ENCODE results near the gene NIPAL4.
"Not testable (repeated sequence)": the region's sequence is repeated elsewhere in the genome, so short reads cannot be mapped to it uniquely, and the experiment has no call there.

The NIPAL4 gene

DNA sequence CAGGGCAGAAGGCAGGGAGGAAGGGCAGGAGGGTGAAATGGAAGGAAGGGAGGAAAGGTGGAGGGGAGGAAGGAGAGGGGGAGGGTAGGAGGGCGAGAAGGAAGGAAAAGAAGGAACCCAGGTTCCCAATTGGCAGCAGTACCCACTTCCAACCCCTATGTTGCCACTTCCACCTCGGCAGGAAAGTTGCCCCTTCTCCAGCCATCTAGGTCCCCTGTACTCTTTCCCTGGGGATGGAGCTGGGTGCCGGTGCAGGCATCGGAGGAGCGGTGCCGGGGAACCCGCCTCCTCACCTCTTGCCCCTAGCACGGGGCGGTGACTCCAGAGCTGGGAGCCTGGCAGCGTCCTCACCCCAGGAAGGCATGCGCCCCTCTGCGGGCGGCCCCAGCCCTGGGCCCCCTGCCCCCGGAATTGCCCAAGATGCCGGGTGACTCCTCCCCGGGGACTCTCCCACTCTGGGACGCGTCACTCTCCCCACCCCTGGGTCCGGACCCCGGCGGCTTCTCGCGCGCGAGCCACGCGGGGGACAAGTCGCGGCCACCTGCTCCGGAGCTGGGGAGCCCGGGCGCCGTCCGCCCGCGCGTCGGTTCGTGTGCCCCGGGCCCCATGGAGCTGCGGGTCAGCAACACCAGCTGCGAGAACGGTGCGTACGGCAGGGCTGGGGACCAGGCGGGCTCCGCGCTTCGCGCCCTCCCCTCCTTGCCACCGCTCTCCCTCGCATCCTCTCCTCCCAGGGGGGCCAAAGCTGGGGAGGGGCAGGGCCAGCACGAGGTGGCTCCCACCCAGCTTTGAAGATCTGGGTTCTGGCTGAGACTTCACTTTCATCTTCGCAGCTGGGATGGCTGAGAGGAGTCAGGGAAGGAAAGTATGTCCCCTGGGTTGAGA is at the start of gene NIPAL4:
Gene NIPAL4 (plus strand): TSS at position 499 of the 885 bp plus-strand sequence. CDS start 108 bp downstream, at position 607.
- DNase-seq (ENCODE audit: low read depth): no peak

DNA sequence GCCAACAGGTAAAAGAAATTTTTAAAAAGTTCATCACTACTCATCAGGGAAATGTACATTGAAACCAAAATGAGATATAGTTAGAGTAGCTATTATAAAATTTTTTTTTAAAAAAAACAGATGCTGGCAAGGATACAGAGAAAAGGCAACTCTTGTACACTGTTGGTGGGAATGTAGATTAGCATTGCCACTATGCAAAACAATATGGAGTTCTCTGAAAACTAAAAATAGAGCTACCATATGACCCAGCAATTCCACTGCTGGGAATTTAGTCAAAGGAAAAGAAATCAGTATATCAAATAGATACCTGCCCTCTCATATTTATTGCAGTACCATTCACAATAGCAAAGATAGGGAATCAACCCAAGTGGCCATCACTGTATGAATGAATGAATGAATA is 44.2 kb upstream of the NIPAL4 start:
- no peak for DNase-seq (ENCODE audit: low read depth)

DNA sequence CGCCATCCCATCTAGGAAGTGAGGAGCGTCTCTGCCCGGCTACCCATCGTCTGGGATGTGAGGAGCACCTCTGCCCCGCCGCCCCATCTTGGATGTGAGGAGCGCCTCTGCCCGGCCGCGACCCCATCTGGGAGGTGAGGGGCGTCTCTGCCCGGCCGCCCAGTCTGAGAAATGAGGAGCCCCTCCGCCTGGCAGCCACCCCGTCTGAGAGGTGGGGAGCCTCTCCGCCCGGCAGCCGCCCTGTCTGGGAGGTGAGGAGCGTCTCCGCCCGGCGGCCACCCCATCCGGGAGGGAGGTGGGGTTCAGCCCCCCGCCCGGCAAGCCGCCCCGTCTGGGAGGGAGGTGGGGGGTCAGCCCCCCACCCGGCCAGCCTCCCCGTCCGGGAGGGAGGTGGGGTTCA is 40.5 kb upstream of the NIPAL4 start:
- DNase-seq (ENCODE audit: low read depth): not testable (repeated sequence)

- DNase-seq (ENCODE audit: low read depth): not testable (repeated sequence)
Measured at GRCh38 chr5:157429920-157430319, 30.1 kb upstream of the NIPAL4 start.

GRCh38 chr5:157431544-157432200 is 28.3 kb upstream of the NIPAL4 start:
- DNase-seq (ENCODE audit: low read depth): peak; percentile 74

DNA sequence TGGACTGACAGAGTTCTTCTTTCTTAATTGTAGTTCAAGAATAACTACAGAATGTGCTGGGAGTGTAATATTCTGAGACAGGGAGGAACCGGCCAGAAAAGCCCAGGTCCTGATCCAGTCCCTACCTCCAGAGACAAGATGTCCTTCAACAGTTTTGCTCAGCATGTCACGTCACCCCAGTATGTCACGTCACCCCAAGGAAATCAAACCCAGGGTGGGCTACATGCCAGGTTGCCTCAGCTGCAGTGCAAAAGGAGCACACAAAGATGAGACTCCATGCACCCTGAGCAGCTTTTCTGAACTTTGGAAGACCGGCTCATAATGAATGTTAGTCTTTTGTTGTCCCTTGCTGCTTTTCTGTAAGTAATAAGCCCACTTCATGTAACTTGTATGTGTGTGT is 25.9 kb upstream of the NIPAL4 start:
- DNase-seq (ENCODE audit: low read depth): no peak

- DNase-seq (ENCODE audit: low read depth): no peak
Measured at GRCh38 chr5:157443041-157443549, 16.9 kb upstream of the NIPAL4 start.

DNA sequence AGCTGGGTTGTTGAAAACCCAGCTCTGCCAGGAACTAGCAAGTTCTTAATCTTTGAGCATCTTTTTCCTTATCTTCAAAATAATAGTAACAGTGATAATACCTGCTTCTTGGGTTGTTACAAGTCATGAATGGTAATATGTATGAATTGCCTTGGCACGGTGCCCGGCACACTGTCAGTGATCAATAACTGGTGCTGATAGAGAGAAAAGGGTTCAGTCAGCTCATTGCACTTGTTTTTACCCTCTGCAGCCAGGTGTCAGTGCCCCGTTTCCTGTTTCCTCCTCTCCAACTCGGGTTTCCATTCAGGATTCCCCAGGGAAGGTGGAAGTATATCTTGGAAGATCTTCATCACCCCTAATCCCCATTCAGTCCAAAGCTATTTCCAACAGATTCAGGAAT is 15.8 kb upstream of the NIPAL4 start:
- no peak for DNase-seq (ENCODE audit: low read depth)

- DNase-seq (ENCODE audit: low read depth): no peak
Measured at GRCh38 chr5:157445745-157446411, 14.1 kb upstream of the NIPAL4 start.

DNA sequence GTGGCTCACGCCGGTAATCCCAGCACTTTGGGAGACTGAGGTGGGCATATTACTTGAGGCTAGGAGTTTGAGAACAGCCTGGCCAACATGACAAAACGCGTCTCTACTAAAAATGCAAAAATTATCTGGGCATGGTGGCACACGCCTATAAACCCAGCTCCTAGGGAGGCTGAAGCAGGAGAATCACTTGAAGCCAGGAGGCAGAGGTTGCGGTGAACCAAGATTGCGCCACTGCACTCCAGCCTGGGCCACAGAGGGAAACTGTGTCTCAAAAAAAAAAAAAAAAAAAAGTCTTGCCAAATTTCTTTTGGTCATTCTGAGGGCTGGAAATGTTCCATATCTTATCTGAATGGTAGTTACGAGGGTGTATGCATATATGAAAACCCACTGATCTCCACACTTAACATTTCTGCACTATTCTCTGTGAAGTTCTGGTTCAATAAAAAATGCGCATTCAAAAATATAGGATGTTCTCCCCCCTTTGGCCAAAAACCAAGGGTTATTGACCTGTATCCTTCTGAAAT is 13.5 kb upstream of the NIPAL4 start:
- no peak for DNase-seq (ENCODE audit: low read depth)

GRCh38 chr5:157447201-157447637 is 12.8 kb upstream of the NIPAL4 start:
- no peak for DNase-seq (ENCODE audit: low read depth)

- no peak for DNase-seq (ENCODE audit: low read depth)
Measured at GRCh38 chr5:157449011-157449723, 10.8 kb upstream of the NIPAL4 start.

- DNase-seq (ENCODE audit: low read depth): no peak
Measured at GRCh38 chr5:157450024-157450423, 10.0 kb upstream of the NIPAL4 start.

GRCh38 chr5:157451806-157452205 is 8.2 kb upstream of the NIPAL4 start:
- no peak for DNase-seq (ENCODE audit: low read depth)

DNA sequence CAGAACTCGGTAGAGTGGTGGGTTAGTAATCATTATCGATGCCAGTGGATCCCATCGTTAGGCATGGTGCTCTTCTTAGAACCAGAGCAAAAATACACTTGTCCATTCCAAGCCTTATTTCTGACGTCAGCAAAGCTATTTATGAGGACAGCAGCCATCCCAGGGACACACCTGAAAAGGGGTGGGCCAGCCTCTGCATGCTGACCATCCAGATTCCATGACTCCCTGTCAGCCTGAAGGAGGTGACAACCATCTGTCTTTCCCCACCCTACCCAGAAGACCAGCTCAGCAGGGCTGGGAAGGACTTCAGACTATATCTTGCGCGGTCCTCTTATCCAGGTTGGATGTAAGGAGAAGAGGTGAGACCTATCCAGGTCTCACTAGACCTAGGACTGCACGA is 5.7 kb upstream of the NIPAL4 start:
- no peak for DNase-seq (ENCODE audit: low read depth)

- no peak for DNase-seq (ENCODE audit: low read depth)
Measured at GRCh38 chr5:157455057-157455456, 5.0 kb upstream of the NIPAL4 start.

- no peak for DNase-seq (ENCODE audit: low read depth)
Measured at GRCh38 chr5:157456301-157456700, 3.7 kb upstream of the NIPAL4 start.

GRCh38 chr5:157457391-157457790 is 2.6 kb upstream of the NIPAL4 start:
- DNase-seq (ENCODE audit: low read depth): no peak

DNA sequence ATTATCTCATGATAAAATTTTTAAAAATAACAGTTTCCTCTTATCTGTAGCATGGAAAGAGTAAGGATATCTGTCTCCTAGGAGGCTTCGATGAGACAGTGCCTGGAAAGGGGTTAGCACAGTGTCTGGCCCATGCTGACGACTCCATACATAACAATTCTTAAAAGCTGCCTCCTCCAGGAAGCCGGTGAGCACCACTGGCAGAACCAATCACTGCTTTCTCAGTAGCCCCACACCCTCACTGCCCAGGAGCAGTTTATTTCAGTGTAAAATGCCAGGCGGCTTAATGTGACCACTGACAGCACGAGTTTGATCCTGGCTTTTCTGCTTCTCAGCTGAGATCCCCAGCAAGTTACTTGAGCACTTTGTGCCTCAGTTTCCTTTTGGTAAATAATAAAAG is 1.2 kb upstream of the NIPAL4 start:
- DNase-seq (ENCODE audit: low read depth): no peak

DNA sequence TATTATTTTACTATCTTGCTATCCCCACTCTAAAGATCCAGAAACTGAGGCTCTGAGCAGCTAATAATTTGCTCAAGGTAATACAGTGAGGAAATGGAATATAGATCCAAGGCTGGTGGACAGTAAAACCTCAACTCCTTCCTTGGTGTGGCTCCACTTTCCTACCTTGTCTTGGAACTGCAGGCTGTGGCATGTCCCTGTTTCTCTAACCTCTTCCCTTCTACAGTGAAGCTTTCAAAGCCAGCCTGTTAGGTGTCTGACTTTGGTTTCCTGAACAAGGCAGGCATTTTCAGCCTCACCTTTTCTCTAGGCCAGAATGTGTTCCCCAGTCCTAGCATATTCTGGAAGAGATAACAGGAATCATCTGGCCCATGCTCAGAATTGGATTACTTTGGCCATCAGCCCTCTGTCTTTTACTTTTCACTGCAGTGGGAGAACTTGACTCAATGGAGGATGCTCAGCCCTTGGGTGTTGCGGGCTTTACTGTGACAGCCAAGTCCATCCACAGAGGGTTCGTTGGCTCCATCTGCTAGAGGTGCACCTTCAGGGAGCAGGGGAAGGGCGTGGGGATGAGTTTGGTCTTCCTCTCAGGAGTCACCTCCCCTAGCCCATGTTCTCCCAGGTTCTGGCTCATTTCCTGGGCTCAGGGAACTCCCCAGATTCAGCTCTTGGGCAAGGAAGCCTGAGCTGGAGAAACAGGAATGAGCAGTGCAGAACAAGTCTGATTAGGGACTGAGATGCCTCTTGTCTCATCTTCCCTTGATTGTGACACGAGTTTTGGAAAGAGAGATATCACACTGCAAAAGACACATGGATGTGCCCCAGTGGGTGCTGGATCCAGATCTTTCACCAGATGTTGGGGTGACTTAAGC is 1.1 kb downstream of the NIPAL4 start:
- DNase-seq (ENCODE audit: low read depth): no peak

GRCh38 chr5:157463081-157463480 is 3.1 kb downstream of the NIPAL4 start:
- DNase-seq (ENCODE audit: low read depth): peak; percentile 55

Measured in ELR (cell line).